T-helper 1 cell (primary cell): ENCODE measurements around the gene CLK4.

Experiments used
- DNase-seq, 5 donors: peaks; one replicate each; pipeline ENCODE4 v3.0.0-alpha.2; 2012 to 2020

Gene CLK4

GRCh38 chr5:178586396-178586795 lies 40.5 kb downstream of the CLK4 start:
- DNase-seq, result no peak

- DNase-seq, result peak in 3 of 5 donors; percentile 27 to 66 (median 54)
These were observed 41.4 kb downstream of the CLK4 start for GRCh38 chr5:178585421-178585820.

- no peak for DNase-seq
These were observed 43.6 kb downstream of the CLK4 start for GRCh38 chr5:178583279-178583678.

- DNase-seq, result no peak
These were observed 44.6 kb downstream of the CLK4 start for GRCh38 chr5:178582291-178582690.

GRCh38 chr5:178581621-178582020 lies 45.2 kb downstream of the CLK4 start:
- DNase-seq, result no peak

GRCh38 chr5:178580271-178580955 lies 46.4 kb downstream of the CLK4 start:
- no peak for DNase-seq

- no peak for DNase-seq
These were observed 48.9 kb downstream of the CLK4 start for GRCh38 chr5:178577944-178578343.

GRCh38 chr5:178577376-178577839 lies 49.4 kb downstream of the CLK4 start:
- no peak for DNase-seq

GRCh38 chr5:178576591-178577351 lies 50.1 kb downstream of the CLK4 start:
- no peak for DNase-seq

- no peak for DNase-seq
These were observed 53.6 kb downstream of the CLK4 start for GRCh38 chr5:178573216-178573615.

- DNase-seq, result no peak
These were observed 54.2 kb downstream of the CLK4 start for GRCh38 chr5:178572617-178573016.

- DNase-seq, result no peak
These were observed 57.4 kb downstream of the CLK4 start for GRCh38 chr5:178569485-178569884.

GRCh38 chr5:178564811-178565550 lies 61.9 kb downstream of the CLK4 start:
- DNase-seq, result no peak

GRCh38 chr5:178564397-178564796 lies 62.5 kb downstream of the CLK4 start:
- no peak for DNase-seq

GRCh38 chr5:178563621-178564020 lies 63.2 kb downstream of the CLK4 start:
- no peak for DNase-seq

- no peak for DNase-seq
These were observed 65.0 kb downstream of the CLK4 start for GRCh38 chr5:178561746-178562264.

- DNase-seq, result no peak
These were observed 65.9 kb downstream of the CLK4 start for GRCh38 chr5:178560911-178561310.

GRCh38 chr5:178557416-178557815 lies 69.4 kb downstream of the CLK4 start:
- DNase-seq, result no peak

GRCh38 chr5:178555771-178556211 lies 71.1 kb downstream of the CLK4 start:
- no peak for DNase-seq

GRCh38 chr5:178555005-178555404 lies 71.8 kb downstream of the CLK4 start:
- no peak for DNase-seq

GRCh38 chr5:178554311-178554710 lies 72.5 kb downstream of the CLK4 start:
- DNase-seq, result no peak

GRCh38 chr5:178553517-178553916 lies 73.3 kb downstream of the CLK4 start:
- DNase-seq, result no peak
